Placental pericyte (primary cell): ENCODE results near the gene DDX47. TPM values are rescaled to one million over a fixed set of nuclear protein-coding genes. Genes with fewer than 3 reads are reported as not detected.

Source experiments
- small RNA-seq: library from RNA; depleted of rRNA; stranded (forward); fragments of <200 nt; gene quantifications from one replicate; pipeline ENCODE3, GENCODE V24; 2012; ENCODE audit warnings: low replicate concordance
- total RNA-seq: library from RNA; depleted of rRNA; stranded (reverse); fragments of >200 nt; gene quantifications from 2 replicates; pipeline ENCODE4 v1.2.3, GENCODE V29; 2012

DDX47 gene
- total RNA-seq, result 60.6 and 94.2 TPM in 2 replicates

GRCh38 chr12:12813120-12814101 is at the start of gene DDX47:
Gene DDX47 (plus strand): TSS chr12:12813346. CDS start chr12:12813368, 22 bp downstream.

GRCh38 chr12:12784911-12785814 is 28.0 kb upstream of the DDX47 start, which contains the start of gene APOLD1:
Gene APOLD1 (plus strand): TSS chr12:12785659. CDS start chr12:12785692, 33 bp downstream.

Small RNA genes lying within 50 kb of the gene (small RNA-seq; reads per million reads assigned to genes)
- not detected for gene AC007215.1
- not detected for gene MIR613

Other genes with a start within 250 kb of the DDX47 start
- 19.3 and 26.5 TPM in 2 replicates for gene CREBL2, start 201.5 kb upstream of the DDX47 start, total RNA-seq
- 0.14 TPM in 1 of 2 replicates, not detected in the other for gene GPR19, start 117.2 kb upstream of the DDX47 start, total RNA-seq
- 29.9 and 38.7 TPM in 2 replicates for gene CDKN1B, start 96.0 kb upstream of the DDX47 start, total RNA-seq
- gene APOLD1, start 27.7 kb upstream of the DDX47 start, total RNA-seq, result 3.9 and 8.4 TPM in 2 replicates
- 17.9 and 50.1 TPM in 2 replicates for gene GPRC5A, start 78.2 kb downstream of the DDX47 start, total RNA-seq
- gene GPRC5D, start 138.8 kb downstream of the DDX47 start, total RNA-seq, result not detected in 2 replicates
- gene HEBP1, start 186.9 kb downstream of the DDX47 start, total RNA-seq, result 8.9 and 27.4 TPM in 2 replicates
- 7.0 and 7.6 TPM in 2 replicates for gene FAM234B, start 231.0 kb downstream of the DDX47 start, total RNA-seq